Adipose tissue (tissue), 3 donors: ENCODE measurements around the gene PIP4K2A. TPM values are rescaled to one million over a fixed set of nuclear protein-coding genes. Genes with fewer than 3 reads are reported as not detected.
"Not testable (repeated sequence)": the region's sequence is repeated elsewhere in the genome, so short reads cannot be mapped to it uniquely, and the experiment has no call there.

Experiments used
- H3K27ac ChIP-seq: one replicate; pipeline ENCODE4 v1.5.1; 2013; ENCODE audit warnings: low read depth, low read length
- WGBS, 3 donors: extraction: QIAGEN DNeasy Blood & Tissue Kit; methylation state at CpG; one replicate each; pipeline ENCODE4 v1.1.7; 2013; 5-methylcytosine and 5-hydroxymethylcytosine counted together
- polyA plus RNA-seq, 3 donors: library from polyadenylated mRNA; stranded (reverse); fragments of 200-250 nt; gene quantifications; one replicate each; pipeline ENCODE4 v1.2.3, GENCODE V29; 2013
- donor health status: healthy with polysubstance abuse.
- donor health status: Bipolar disorder and iron deficiency.
- donor health status: healthy.

The PIP4K2A gene
- polyA plus RNA-seq, 3 donors: 3.4 to 29.7 (median 10.4) TPM

DNA sequence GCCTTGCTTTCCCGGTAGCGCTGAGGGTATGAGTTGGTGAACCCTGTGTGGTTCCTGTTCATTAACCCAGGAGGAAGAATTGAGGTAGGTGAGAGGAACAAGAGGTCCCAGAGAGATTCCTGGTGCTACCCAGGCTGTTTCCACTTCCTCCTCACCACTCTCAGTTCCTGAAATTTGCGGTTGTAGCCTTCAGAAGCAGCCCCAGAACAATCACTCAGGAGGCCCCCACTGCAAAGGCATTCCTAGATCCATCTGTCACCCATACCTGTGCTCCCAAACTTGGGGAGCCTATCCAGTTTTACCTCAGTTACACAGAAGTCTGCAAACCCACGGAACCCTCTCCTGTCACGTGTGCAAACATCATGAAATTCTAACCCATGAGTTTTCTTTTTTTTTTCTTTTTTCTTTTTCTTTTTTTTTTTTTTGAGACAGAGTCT is 9.0 kb upstream of the PIP4K2A start:
- 46 to 84% (median 52%) methylated on average over 5 of the region's 5 CpGs for WGBS, 3 donors
- no peak overlapping the region for H3K27ac ChIP-seq

GRCh38 chr10:22722626-22723169 is 8.3 kb upstream of the PIP4K2A start:
- WGBS, 3 donors: 84 to 86% (median 84%) methylated on average over 4 of the region's 4 CpGs

DNA sequence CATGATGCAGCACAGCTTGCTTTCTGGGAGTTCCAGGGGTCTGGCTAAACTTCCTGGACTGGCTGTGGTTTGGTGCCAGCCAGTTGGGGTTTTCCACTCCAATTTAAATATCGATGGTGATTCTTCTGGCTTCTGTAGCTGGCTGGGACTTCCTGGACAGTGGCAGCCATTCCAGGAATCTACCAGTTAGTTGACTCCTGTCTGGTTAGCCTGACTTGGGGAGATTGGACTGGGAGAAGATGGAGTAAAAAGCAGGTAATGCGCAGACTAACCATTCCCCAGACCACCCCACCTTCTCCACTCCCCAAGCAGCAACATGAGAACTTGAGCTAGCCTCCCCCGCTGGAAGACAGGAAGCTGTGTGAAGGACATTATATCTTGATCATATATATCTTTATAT is 6.3 kb upstream of the PIP4K2A start:
- WGBS, 3 donors: 77 to 83% (median 83%) methylated on average over 3 of the region's 3 CpGs

More at GRCh38 chr10:22722626-22723169, 8.3 kb upstream of the PIP4K2A start:
- H3K27ac ChIP-seq: no peak overlapping the region

DNA sequence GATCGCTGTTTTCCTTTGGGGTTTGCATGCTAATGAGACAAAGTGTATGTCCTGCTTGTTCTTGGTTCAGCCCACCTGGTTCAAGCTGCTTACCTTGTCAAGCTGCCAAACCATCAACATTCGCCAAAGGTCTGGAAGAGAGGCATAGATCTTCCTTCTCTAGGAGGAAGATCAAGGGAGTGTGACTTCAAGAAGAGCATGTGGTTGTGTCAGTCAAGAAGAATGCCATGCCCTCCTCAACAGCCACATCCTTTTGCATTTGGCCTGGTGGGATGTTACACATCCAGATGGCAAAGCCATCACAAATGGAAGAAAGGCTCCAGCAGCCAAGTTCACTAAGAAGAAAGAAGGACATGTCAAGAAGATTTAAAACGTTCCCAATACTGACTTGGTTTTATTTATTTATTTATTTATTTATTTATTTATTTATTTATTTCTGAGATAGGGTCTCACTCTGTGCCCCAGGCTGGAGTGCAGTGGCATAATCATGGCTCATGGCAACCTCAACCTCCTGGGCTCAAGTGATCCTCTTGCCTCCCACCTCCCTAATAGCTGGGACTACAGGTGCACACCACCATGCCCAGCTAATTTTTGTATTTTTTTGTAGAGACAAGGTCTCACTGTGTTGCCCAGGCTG is 5.1 kb upstream of the PIP4K2A start:
- H3K27ac ChIP-seq: no peak overlapping the region
- 87 to 90% (median 89%) methylated on average over 3 of the region's 3 CpGs for WGBS, 3 donors

More for the DNA sequence above, 6.3 kb upstream of the PIP4K2A start:
- H3K27ac ChIP-seq: no peak overlapping the region

DNA sequence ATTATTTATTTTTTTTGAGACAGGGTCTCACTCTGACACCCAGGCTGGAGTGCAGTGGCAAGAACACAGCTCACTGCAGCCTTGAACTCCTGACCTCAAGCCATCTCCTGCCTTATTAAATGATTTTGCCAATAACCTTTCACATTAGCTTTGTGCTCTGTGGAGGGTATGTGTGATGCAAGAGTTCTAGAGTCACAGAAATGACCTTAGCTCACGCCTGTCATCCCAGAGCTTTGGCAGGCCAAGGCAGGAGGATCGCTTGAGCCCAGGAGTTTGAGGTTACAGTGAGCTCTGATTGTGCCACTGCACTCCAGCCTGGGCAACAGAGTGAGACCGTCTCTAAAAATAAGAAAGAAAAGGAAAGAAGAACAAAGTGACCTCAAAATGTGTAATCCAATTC is 4.3 kb upstream of the PIP4K2A start:
- H3K27ac ChIP-seq: not testable (repeated sequence)
- 76 to 80% (median 78%) methylated on average over 3 of the region's 3 CpGs for WGBS, 3 donors

DNA sequence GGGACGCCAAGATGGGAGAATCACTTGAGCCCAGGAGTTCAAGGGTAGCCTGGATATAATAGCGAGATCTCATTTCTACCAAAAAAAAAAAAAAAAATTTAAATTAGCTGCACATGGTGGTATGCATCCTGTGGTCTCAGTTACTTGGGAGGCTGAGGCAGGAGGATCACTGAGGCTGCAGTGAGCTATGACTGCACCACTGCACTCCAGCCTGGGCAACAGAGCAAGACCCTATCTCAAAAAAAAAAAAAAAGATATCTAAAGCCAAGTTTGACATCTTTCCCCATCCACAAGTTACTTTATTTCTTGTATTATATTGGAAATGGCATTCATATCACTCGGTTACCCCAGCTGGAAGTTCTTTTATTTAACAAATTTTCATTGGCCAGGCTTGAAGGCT is 3.4 kb upstream of the PIP4K2A start:
- no peak overlapping the region for H3K27ac ChIP-seq
- 73 to 94% (median 91%) methylated on average over 3 of the region's 3 CpGs for WGBS, 3 donors

GRCh38 chr10:22716943-22717342 is 2.6 kb upstream of the PIP4K2A start:
- 75 to 87% (median 85%) methylated on average over 4 of the region's 4 CpGs for WGBS, 3 donors
- no peak overlapping the region for H3K27ac ChIP-seq

GRCh38 chr10:22715290-22715625 is 880 bp upstream of the PIP4K2A start:
- 88 to 92% (median 91%) methylated on average over 7 of the region's 7 CpGs for WGBS, 3 donors
- H3K27ac ChIP-seq: no peak overlapping the region

DNA sequence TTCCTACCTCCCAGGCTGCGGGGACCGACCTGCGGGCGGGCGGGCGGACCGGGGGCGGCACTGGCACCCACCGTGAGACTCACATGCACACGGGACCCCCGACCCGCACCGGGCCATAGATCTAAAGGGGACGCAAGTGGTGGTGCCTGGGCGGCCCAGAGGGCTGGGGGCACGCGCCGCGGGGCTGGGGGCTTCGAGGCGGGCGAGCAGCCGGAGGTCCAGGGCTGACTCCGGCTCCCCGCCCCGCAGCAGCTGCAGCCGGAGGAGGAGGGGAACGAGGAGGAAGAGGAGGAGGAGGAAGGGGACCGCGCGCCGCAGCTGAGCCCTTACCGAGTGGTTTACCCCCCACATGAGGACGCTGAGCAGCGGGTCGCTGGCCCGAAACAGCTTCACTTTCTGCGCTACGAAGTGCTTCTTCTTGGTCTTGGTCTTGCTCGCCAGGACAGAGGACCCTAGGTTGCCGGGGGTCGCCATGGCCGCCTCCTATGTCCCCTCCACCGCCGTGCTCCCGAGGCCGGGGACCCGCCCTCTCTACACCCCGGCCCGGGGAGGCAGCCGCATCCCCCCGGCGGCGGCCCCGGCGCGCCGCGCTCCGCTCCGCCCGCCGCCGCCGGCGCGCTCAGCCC is 412 bp downstream of the PIP4K2A start:
- 0 to 1% (median 1%) methylated on average over 41 to 67 of the region's 67 CpGs for WGBS, 3 donors

GRCh38 chr10:22712956-22713852 is 1.2 kb downstream of the PIP4K2A start:
- 0 to 1% (median 1%) methylated on average over 72 to 73 of the region's 73 CpGs for WGBS, 3 donors
- no peak overlapping the region for H3K27ac ChIP-seq

More for the DNA sequence above, 412 bp downstream of the PIP4K2A start:
- peak overlapping the region; percentile 9 for H3K27ac ChIP-seq

DNA sequence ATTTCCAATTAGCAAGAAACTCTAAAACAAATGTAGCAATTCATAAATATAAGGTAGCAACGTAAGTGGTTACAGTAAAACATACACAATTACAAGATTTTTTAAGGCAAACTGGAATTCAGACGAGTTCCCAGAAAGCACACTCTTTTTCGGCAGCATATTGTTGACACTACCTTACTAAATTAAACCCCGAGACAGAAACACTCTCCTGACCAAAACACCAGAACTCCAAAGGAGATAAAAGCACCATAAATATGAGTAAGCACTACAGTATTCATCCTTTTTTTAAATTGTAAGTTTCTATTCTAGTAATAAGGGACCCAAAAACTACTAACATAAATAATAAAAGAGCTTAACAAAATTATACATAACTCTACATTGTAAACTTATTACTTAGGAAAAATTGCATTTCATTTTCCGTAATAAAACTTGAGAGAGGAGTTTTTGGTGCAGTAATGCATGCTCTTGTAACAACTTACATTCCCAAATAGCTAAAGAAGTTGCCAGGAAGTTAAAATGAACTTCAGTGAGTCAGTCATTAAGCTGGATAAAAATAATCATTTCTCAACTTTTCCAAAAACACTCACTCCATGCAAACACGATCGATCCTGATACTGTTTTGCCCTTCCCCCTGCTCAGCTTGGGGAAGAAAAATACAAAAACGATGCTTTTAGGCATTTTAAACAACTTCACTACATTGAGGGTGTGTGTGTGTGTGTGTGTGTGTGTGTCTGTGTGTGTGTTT is 2.0 kb downstream of the PIP4K2A start:
- H3K27ac ChIP-seq: no peak overlapping the region
- 30 to 39% (median 30%) methylated on average over 8 of the region's 8 CpGs for WGBS, 3 donors

- 79 to 92% (median 91%) methylated on average over 3 of the region's 3 CpGs for WGBS, 3 donors
- H3K27ac ChIP-seq: no peak overlapping the region
These were observed 3.0 kb downstream of the PIP4K2A start for GRCh38 chr10:22711373-22711772.

DNA sequence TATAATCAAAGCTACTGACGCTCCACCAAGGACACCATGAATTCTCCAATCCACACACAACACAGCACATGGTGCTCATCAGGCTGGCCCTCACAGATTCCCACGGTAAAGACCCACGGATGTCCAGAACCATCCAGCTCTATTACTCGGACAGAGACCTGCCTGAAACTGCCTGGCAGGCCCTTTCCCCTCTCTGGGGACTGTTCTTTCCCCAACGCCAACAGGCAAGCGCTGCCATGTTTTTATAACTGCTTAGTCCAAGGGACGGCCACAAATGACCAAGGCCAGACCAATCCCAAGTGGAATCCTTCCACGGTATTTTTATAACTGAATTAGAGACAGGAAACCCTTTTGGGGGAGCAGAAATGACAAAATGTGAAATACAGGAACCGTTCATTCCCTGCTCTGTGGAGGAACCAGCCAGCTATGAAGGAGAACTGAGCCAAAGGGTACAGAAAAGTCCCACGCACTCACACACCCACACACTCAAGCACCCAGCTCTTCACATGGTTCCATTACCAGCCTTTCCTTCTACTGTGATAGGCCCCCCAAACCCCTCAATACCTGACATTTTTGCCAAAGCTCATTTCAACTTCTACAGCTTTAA is 4.1 kb downstream of the PIP4K2A start:
- no peak overlapping the region for H3K27ac ChIP-seq
- WGBS, 3 donors: 63 to 82% (median 69%) methylated on average over 10 of the region's 10 CpGs

GRCh38 chr10:22708772-22709171 is 5.6 kb downstream of the PIP4K2A start:
- H3K27ac ChIP-seq: no peak overlapping the region
- 86 to 98% (median 90%) methylated on average over 1 of the region's 1 CpG for WGBS, 3 donors

GRCh38 chr10:22705527-22705926 is 8.9 kb downstream of the PIP4K2A start:
- H3K27ac ChIP-seq: no peak overlapping the region
- WGBS, 3 donors: 85 to 97% (median 90%) methylated on average over 5 of the region's 5 CpGs

GRCh38 chr10:22704942-22705341 is 9.4 kb downstream of the PIP4K2A start:
- H3K27ac ChIP-seq: no peak overlapping the region
- WGBS, 3 donors: 76 to 88% (median 76%) methylated on average over 5 of the region's 5 CpGs

- WGBS, 3 donors: 69 to 93% (median 77%) methylated on average over 4 of the region's 4 CpGs
- H3K27ac ChIP-seq: no peak overlapping the region
These were observed 9.9 kb downstream of the PIP4K2A start for GRCh38 chr10:22704471-22704911.

DNA sequence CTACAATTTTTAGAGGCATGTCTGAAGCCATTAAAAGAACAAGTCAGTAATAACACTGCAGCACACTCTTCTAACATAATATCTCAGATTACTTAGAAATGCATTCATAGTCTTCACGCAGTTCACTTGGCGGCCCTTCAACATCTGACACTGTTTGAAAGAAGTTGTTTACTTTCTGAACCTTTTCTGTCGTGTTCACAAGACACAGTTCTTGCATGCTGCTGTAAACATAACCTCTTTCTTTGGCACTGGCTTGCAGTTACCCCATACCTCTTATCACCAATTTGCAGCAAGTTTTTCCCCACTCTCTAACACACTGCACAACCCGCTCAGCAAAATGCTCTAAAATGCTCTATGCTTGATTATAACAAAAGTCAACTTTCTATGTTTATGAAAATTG is 12.0 kb downstream of the PIP4K2A start:
- 41 to 84% (median 82%) methylated on average over 4 of the region's 4 CpGs for WGBS, 3 donors
- H3K27ac ChIP-seq: no peak overlapping the region
